Bronchial epithelial cell (primary cell): ENCODE measurements around the gene IPO7. TPM values are rescaled to one million over a fixed set of nuclear protein-coding genes. Genes with fewer than 3 reads are reported as not detected.

ENCODE experiments used
- DNase-seq: peaks from one replicate; pipeline ENCODE4 v3.0.0-alpha.2; 2010; ENCODE audit warnings: low read depth
- FAIRE-seq: peaks from 2 replicates; lab custom pipeline; 2011; peaks lifted over from hg19 to GRCh38; lab: Jason Lieb, UNC
- H3K27me3 ChIP-seq: 2 replicates; pipeline ENCODE4 v1.5.1; 2011; ENCODE audit warnings: low read length; ENCODE audit not compliant: control insufficient read depth, insufficient read depth
- H3K36me3 ChIP-seq: 2 replicates; pipeline ENCODE4 v1.5.1; 2011; ENCODE audit warnings: low read length; ENCODE audit not compliant: control insufficient read depth, insufficient read depth
- H3K4me3 ChIP-seq: 2 replicates; pipeline ENCODE4 v1.5.1; 2011; ENCODE audit warnings: mild to moderate bottlenecking, low read depth, low read length, control low read depth
- CTCF ChIP-seq: IDR thresholded peaks from 2 replicates; pipeline ENCODE4 v1.5.1; 2011; ENCODE audit warnings: mild to moderate bottlenecking, moderate library complexity, low read length, control low read depth, inconsistent platforms; ENCODE audit not compliant: insufficient read depth, severe bottlenecking
- total RNA-seq: library from RNA; depleted of rRNA; stranded (reverse); fragments of >200 nt; gene quantifications from 2 replicates; pipeline ENCODE4 v1.2.1, GENCODE V29; 2014

The IPO7 gene
- total RNA-seq, 1 donor from 2014 or later: 109 TPM

DNA sequence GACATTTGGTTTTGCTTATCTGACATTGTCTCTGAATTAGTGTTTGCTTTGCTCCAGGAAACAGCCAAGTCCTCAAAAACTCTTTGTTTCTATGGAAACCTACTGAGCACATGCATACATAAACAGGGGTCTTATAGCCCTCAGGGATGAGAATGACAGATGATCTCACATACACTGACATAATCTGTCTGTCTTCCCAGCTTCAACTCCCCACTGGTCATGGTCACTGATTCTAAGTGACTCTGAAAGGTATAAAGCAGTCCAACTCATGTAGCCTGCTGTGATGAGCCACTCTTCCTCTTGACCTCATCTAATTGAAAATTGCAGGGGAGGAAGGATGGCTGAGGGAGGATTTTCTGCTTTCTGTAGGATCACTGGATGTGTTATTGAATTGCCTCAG is 89.0 kb downstream of the IPO7 start:
- Histone ChIP-seq H3K36me3 (peaks cover 8% of the 10 kb centered on the region), H3K27me3 (no peaks in the 10 kb centered on the region), H3K4me3 (no peak overlapping the region)
- no peak for DNase-seq
- no peak for FAIRE-seq
- no peak for TF ChIP-seq CTCF

- TF ChIP-seq CTCF: no peak
- Histone ChIP-seq H3K27me3 (no peaks in the 10 kb centered on the region), H3K36me3 (no peaks in the 10 kb centered on the region), H3K4me3 (no peak overlapping the region)
- DNase-seq: no peak
- no peak for FAIRE-seq
Measured at GRCh38 chr11:9479899-9480298, 95.4 kb downstream of the IPO7 start.

DNA sequence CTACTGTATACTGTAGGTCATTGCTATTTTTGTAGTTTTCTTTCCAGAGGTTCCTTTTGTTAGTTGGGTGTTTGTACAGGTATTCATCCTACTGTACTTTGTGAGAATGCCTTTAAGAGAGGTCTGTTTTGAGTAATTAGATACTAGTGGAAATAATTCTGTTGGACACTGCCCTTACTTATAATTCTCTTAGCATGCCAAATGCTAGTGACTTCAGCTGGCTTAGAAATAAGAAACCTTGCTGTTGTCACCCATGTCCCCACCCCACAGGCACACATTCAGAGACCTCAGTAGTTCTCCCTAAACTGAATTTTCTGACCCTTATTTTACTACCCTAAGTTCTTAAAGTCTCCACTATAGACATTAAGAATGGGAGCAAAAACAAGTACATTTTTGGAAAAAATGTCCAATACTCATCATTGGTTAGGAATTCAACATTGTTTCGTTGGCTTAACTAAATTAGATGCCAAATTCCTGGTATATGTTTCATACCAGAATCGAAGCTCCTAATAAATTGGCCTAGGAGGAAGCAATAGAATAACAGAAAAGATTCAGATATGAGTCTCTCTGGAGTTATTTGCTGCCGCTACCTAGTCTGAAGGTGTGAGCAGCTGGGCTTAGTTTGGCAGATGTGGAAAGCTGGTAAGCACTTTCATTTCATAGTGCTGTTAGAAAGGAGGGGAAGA is 104.8 kb downstream of the IPO7 start:
- no peak for FAIRE-seq
- no peak for TF ChIP-seq CTCF
- Histone ChIP-seq H3K27me3 (no peaks in the 10 kb centered on the region), H3K4me3 (no peak overlapping the region), H3K36me3 (peaks cover 8% of the 10 kb centered on the region)
- no peak for DNase-seq

GRCh38 chr11:9490376-9490775 is 105.9 kb downstream of the IPO7 start:
- no peak for DNase-seq
- no peak for FAIRE-seq
- Histone ChIP-seq H3K36me3 (peaks cover 8% of the 10 kb centered on the region), H3K27me3 (no peaks in the 10 kb centered on the region), H3K4me3 (no peak overlapping the region)
- no peak for TF ChIP-seq CTCF

DNA sequence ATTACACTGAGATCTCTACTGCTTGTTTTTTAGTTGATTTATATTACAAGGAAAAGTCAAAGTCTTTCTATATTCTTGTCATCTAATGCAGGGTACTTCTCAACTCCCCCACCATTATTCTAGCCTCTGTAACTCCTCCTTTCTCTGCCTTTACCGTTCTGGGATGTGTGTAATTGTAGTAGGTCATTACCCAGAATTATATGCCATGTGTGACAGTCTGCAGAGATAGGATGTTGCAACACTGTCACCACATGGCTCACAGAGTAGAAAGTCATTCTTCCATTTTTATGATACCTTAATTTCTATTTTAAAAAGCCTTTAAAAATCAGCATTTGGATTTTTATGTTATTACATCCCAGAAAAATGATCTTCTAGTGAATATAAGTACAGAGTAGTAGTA is 109.0 kb downstream of the IPO7 start:
- H3K4me3 ChIP-seq: no peak overlapping the region
- FAIRE-seq (no peak), DNase-seq (no peak)
- TF ChIP-seq CTCF: no peak
- H3K27me3 ChIP-seq: no peaks in the 10 kb centered on the region
- peaks cover 14% of the 10 kb centered on the region for H3K36me3 ChIP-seq

- no peak for TF ChIP-seq CTCF
- no peak for FAIRE-seq
- Histone ChIP-seq H3K4me3 (no peak overlapping the region), H3K36me3 (peaks cover 14% of the 10 kb centered on the region), H3K27me3 (no peaks in the 10 kb centered on the region)
- no peak for DNase-seq
Measured at GRCh38 chr11:9494316-9494715, 109.9 kb downstream of the IPO7 start.
